H1 (cell line): Measurements from ENCODE around the gene PPP3CB.
"Not testable (repeated sequence)": the region's sequence is repeated elsewhere in the genome, so short reads cannot be mapped to it uniquely, and the experiment has no call there.

Source experiments
- CTCF ChIP-seq, 3 experiments: IDR thresholded peaks; 1 replicate in 2 of 3; 2 replicates in 1 of 3; pipeline versions ENCODE4 v1.5.1 to v1.6.1; 2011; ENCODE audit warnings: low read length in 3 of 3, mild to moderate bottlenecking in 3 of 3, inconsistent platforms in 2 of 3, low read depth in 1 of 3, moderate library complexity in 1 of 3; ENCODE audit not compliant: insufficient read depth in 1 of 3; ENCODE audit errors: control extremely low read depth in 1 of 3
- EP300 ChIP-seq, 2 experiments: IDR thresholded peaks; 1 replicate in 1 of 2; 2 replicates in 1 of 2; pipeline ENCODE4 v1.6.1; 2011 to 2012; ENCODE audit warnings: low read depth in 2 of 2, low read length in 2 of 2, mild to moderate bottlenecking in 2 of 2, borderline replicate concordance in 1 of 2, inconsistent platforms in 1 of 2, moderate library complexity in 1 of 2
- GABPA ChIP-seq: IDR thresholded peaks from 2 replicates; pipeline ENCODE4 v1.6.1; 2011; ENCODE audit warnings: mild to moderate bottlenecking, low read length, moderate library complexity, borderline replicate concordance; ENCODE audit not compliant: insufficient read depth
- KDM1A ChIP-seq: fragments of 200-600, 300-600 bp; sonication (generic); IDR thresholded peaks from 2 replicates; pipeline ENCODE4 v1.7.1; 2016; ENCODE audit warnings: mild to moderate bottlenecking, low read length, borderline replicate concordance
- SIRT6 ChIP-seq: IDR thresholded peaks from one replicate; pipeline ENCODE4 v1.7.1; 2012; ENCODE audit warnings: low read length, inconsistent platforms
- SP4 ChIP-seq: IDR thresholded peaks from 2 replicates; pipeline ENCODE4 v1.6.1; 2012; ENCODE audit warnings: low read length, inconsistent platforms
- SRF ChIP-seq: IDR thresholded peaks from 2 replicates; pipeline ENCODE4 v1.6.1; 2011; ENCODE audit warnings: mild to moderate bottlenecking, low read depth, low read length, moderate library complexity

DNA sequence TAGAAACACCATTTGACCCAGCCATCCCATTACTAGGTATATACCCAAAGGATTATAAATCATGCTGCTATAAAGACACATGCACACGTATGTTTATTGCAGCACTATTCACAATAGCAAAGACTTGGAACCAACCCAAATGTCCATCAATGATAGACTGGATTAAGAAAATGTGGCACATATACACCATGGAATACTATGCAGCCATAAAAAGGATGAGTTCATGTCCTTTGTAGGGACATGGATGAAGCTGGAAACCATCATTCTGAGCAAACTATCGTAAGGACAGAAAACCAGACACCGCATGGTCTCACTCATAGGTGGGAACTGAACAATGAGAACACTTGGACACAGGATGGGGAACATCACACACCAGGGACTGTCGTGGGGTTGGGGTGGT lies 101.5 kb downstream of the PPP3CB start:
- TF ChIP-seq CTCF (IDR thresholded peaks at IDR 0.05; ENCODE audit: control extremely low read depth in 1 of 3, insufficient read depth in 1 of 3, low read depth in 1 of 3, low read length in 3 of 3); SIRT6; EP300 (IDR thresholded peaks at IDR 0.05; ENCODE audit: borderline replicate concordance in 1 of 2, low read depth in 2 of 2, low read length in 2 of 2); SP4; KDM1A; GABPA; SRF: not testable (repeated sequence)
